K562 (cell line): ENCODE data around the gene RECQL5. TPM values are rescaled to one million over a fixed set of nuclear protein-coding genes. Genes with fewer than 3 reads are reported as not detected.

Experiments used
- ASH1L ChIP-seq: fragments of 450-650 bp; IDR thresholded peaks from 2 replicates; pipeline ENCODE4 v1.6.1; 2018; ENCODE audit warnings: borderline replicate concordance, mild to moderate bottlenecking, low read depth; ENCODE audit not compliant: partially characterized antibody
- DNMT1 ChIP-seq: fragments of 450-650 bp; IDR thresholded peaks from 2 replicates; pipeline ENCODE4 v1.6.1; 2016; ENCODE audit warnings: antibody characterized with exemption, mild to moderate bottlenecking
- GATAD2A ChIP-seq: fragments of 450-650 bp; IDR thresholded peaks from 2 replicates; pipeline ENCODE4 v1.6.1; 2017
- POLR2AphosphoS2 ChIP-seq: IDR thresholded peaks from 2 replicates; pipeline ENCODE4 v1.6.1; 2012; ENCODE audit warnings: low read length, improper control_type of control experiment
- POLR2AphosphoS5 ChIP-seq: IDR thresholded peaks from 2 replicates; pipeline ENCODE4 v1.6.1; 2011; ENCODE audit warnings: mild to moderate bottlenecking, low read depth, low read length, moderate library complexity; ENCODE audit not compliant: control insufficient read depth, insufficient read depth
- SLC30A9 ChIP-seq: fragments of 250-450 bp; sonication (Bioruptor Pico); IDR thresholded peaks from 2 replicates; pipeline ENCODE4 v1.8.0; 2022; ENCODE audit warnings: mild to moderate bottlenecking, moderate library complexity
- SRF ChIP-seq, 2 experiments: fragments of 250-450, 450-650 bp in 1 of 2; sonication (Bioruptor Pico) in 1 of 2; sonication (generic) in 1 of 2; formaldehyde crosslinking; IDR thresholded peaks; 2 replicates each; pipeline versions ENCODE4 v1.5.0 to v1.5.1; 2020 to 2022; ENCODE audit warnings: mild to moderate bottlenecking in 1 of 2, missing genetic modification reagents in 1 of 2
- TEAD1 ChIP-seq, 2 experiments: fragments of 450-650 bp in 1 of 2; sonication (generic) in 1 of 2; formaldehyde crosslinking; IDR thresholded peaks; 2 replicates each; pipeline versions ENCODE4 v1.4.0 to v1.8.0; 2020 to 2022; ENCODE audit warnings: mild to moderate bottlenecking in 2 of 2, missing genetic modification reagents in 1 of 2
- YY1 ChIP-seq, 3 experiments: IDR thresholded peaks; 2 replicates each; pipeline ENCODE4 v1.6.1; 2011; ENCODE audit warnings: low read length in 2 of 3, mild to moderate bottlenecking in 2 of 3, moderate library complexity in 2 of 3, borderline replicate concordance in 1 of 3, control low read depth in 1 of 3, low read depth in 1 of 3; ENCODE audit not compliant: insufficient read depth in 3 of 3, insufficient replicate concordance in 2 of 3, control insufficient read depth in 1 of 3, insufficient read length in 1 of 3; ENCODE audit errors: extremely low read depth in 1 of 3
- ZNF274 ChIP-seq: IDR thresholded peaks from 2 replicates; pipeline ENCODE4 v1.6.1; 2011; ENCODE audit warnings: low read depth, mild to moderate bottlenecking, low read length, moderate library complexity, borderline replicate concordance
- ZNF347 ChIP-seq: fragments of 450-650 bp; formaldehyde crosslinking; IDR thresholded peaks from 2 replicates; pipeline ENCODE4 v1.4.0; 2020; ENCODE audit warnings: low read depth, mild to moderate bottlenecking, moderate library complexity
- polyA plus RNA-seq, 8 experiments: library from polyadenylated mRNA; depleted of rRNA in 4 of 8; stranded (reverse) in 5 of 8; unstranded in 3 of 8; fragments of >200 nt; fragmentation: Nextera tagmentation in 2 of 8; fragmentation: Illumina TruSeq in 1 of 8; extraction: Ambion mirVana in 2 of 8; extraction: Trizol in 1 of 8; gene quantifications; 2 replicates each; pipeline versions ENCODE4 v1.2.1 to v1.2.3, GENCODE V29; 2011 to 2014; ENCODE audit warnings: inconsistent platforms in 1 of 8, missing spikeins in 1 of 8
- total RNA-seq, 7 experiments: library from RNA; depleted of rRNA in 6 of 7; stranded (reverse); fragments of >200 nt in 6 of 7; fragmentation: Illumina TruSeq in 2 of 7; extraction: Trizol in 2 of 7; gene quantifications; 2 replicates each; pipeline versions ENCODE4 v1.2.1 to v1.2.3, GENCODE V29; 2011 to 2021; ENCODE audit warnings: low replicate concordance in 1 of 7
- TF ChIP-seq, protein P1 (sequence below): fragments of 200-800 bp; sonication (Bioruptor generic); IDR thresholded peaks from 2 replicates; pipeline ENCODE4 v1.6.1; 2016; ENCODE audit warnings: missing genetic modification characterization, missing compliant biosample characterization

RECQL5 gene
- total and polyA plus RNA-seq, 9 of the 15 experiments (the other 6 are each of a cell fraction or from before 2014, with no cell fraction given) = 4.1 to 34.8 (median 16.4) TPM

GRCh38 chr17:75666959-75667790 is at the start of gene RECQL5, which contains the start of gene SAP30BP (continued):
- TF ChIP-seq TEAD1 (CRISPR knock-in tag; IDR thresholded peaks at IDR 0.05) = peak in 1 of 2 experiments; percentile 68; a peak in 1 of 4 replicates
- TF ChIP-seq SLC30A9 = no peak
- peak; percentile 92 for TF ChIP-seq POLR2AphosphoS5
- TF ChIP-seq, protein P1, sequence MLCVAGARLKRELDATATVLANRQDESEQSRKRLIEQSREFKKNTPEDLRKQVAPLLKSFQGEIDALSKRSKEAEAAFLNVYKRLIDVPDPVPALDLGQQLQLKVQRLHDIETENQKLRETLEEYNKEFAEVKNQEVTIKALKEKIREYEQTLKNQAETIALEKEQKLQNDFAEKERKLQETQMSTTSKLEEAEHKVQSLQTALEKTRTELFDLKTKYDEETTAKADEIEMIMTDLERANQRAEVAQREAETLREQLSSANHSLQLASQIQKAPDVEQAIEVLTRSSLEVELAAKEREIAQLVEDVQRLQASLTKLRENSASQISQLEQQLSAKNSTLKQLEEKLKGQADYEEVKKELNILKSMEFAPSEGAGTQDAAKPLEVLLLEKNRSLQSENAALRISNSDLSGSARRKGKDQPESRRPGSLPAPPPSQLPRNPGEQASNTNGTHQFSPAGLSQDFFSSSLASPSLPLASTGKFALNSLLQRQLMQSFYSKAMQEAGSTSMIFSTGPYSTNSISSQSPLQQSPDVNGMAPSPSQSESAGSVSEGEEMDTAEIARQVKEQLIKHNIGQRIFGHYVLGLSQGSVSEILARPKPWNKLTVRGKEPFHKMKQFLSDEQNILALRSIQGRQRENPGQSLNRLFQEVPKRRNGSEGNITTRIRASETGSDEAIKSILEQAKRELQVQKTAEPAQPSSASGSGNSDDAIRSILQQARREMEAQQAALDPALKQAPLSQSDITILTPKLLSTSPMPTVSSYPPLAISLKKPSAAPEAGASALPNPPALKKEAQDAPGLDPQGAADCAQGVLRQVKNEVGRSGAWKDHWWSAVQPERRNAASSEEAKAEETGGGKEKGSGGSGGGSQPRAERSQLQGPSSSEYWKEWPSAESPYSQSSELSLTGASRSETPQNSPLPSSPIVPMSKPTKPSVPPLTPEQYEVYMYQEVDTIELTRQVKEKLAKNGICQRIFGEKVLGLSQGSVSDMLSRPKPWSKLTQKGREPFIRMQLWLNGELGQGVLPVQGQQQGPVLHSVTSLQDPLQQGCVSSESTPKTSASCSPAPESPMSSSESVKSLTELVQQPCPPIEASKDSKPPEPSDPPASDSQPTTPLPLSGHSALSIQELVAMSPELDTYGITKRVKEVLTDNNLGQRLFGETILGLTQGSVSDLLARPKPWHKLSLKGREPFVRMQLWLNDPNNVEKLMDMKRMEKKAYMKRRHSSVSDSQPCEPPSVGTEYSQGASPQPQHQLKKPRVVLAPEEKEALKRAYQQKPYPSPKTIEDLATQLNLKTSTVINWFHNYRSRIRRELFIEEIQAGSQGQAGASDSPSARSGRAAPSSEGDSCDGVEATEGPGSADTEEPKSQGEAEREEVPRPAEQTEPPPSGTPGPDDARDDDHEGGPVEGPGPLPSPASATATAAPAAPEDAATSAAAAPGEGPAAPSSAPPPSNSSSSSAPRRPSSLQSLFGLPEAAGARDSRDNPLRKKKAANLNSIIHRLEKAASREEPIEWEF (CRISPR knock-in tag) = no peak
- TF ChIP-seq YY1 (IDR thresholded peaks at IDR 0.05; ENCODE audit: borderline replicate concordance in 1 of 3, control insufficient read depth in 1 of 3, extremely low read depth in 1 of 3, insufficient read depth in 3 of 3, insufficient read length in 1 of 3, insufficient replicate concordance in 2 of 3, low read depth in 1 of 3, low read length in 2 of 3) = peak; percentile 49 to 93 (median 89)
- TF ChIP-seq DNMT1 = no peak
- no peak; a peak in 1 of 4 replicates for TF ChIP-seq SRF (CRISPR knock-in tag; IDR thresholded peaks at IDR 0.05)
- TF ChIP-seq ASH1L = peak; percentile 61
- no peak for TF ChIP-seq GATAD2A
- no peak for TF ChIP-seq ZNF347 (CRISPR knock-in tag)
- no peak for TF ChIP-seq POLR2AphosphoS2
- no peak for TF ChIP-seq ZNF274
